Spleen (tissue), 11 donors: ENCODE results near the gene TMEM132D. TPM values are rescaled to one million over a fixed set of nuclear protein-coding genes. Genes with fewer than 3 reads are reported as not detected.

ENCODE experiments used
- DNase-seq: peaks from one replicate; pipeline ENCODE4 v3.0.0-alpha.2; 2020
- H3K27ac ChIP-seq, 8 donors: fragments of 200-600 bp; sonication (generic) in 7 of 8; 1 replicate in 4 of 8; 2 replicates in 4 of 8; pipeline versions ENCODE4 v1.5.0 to v1.8.0; 2016 to 2021; ENCODE audit warnings: inconsistent platforms in 4 of 8, mild to moderate bottlenecking in 4 of 8, moderate library complexity in 1 of 8
- H3K27me3 ChIP-seq, 7 donors: fragments of 200-600 bp; sonication (generic) in 6 of 7; replicated peaks in 1 of 7; 1 replicate in 4 of 7; 2 replicates in 3 of 7; pipeline versions ENCODE4 v1.5.0 to v1.8.0; 2016 to 2021; ENCODE audit warnings: inconsistent platforms in 3 of 7, mild to moderate bottlenecking in 1 of 7
- H3K36me3 ChIP-seq, 6 donors: fragments of 200-600 bp; sonication (generic) in 5 of 6; 1 replicate in 4 of 6; 2 replicates in 2 of 6; pipeline versions ENCODE4 v1.5.0 to v1.8.0; 2016 to 2021; ENCODE audit warnings: inconsistent platforms in 2 of 6
- H3K4me1 ChIP-seq, 6 donors: fragments of 200-600 bp; sonication (generic) in 5 of 6; 1 replicate in 3 of 6; 2 replicates in 3 of 6; pipeline versions ENCODE4 v1.5.0 to v1.8.0; 2016 to 2021; ENCODE audit warnings: inconsistent platforms in 3 of 6
- H3K4me3 ChIP-seq, 8 donors: fragments of 200-600 bp; sonication (generic) in 7 of 8; 1 replicate in 4 of 8; 2 replicates in 4 of 8; pipeline versions ENCODE4 v1.5.0 to v1.8.0; 2016 to 2021; ENCODE audit warnings: inconsistent platforms in 4 of 8, mild to moderate bottlenecking in 4 of 8, moderate library complexity in 2 of 8
- H3K9me3 ChIP-seq, 8 donors: fragments of 200-600 bp; sonication (generic) in 7 of 8; 1 replicate in 4 of 8; 2 replicates in 4 of 8; pipeline versions ENCODE4 v1.5.0 to v1.8.0; 2016 to 2021; ENCODE audit warnings: inconsistent platforms in 4 of 8
- POLR2A ChIP-seq, 3 donors: fragments of 450-650 bp; IDR thresholded peaks; one replicate each; pipeline ENCODE4 v1.5.1; 2017; ENCODE audit warnings: antibody characterized with exemption in 3 of 3, mild to moderate bottlenecking in 1 of 3
- POLR2AphosphoS5 ChIP-seq, 3 donors: sonication (generic); formaldehyde crosslinking; IDR thresholded peaks; one replicate each; pipeline ENCODE4 v1.5.1; 2017; ENCODE audit warnings: antibody characterized with exemption in 3 of 3
- WGBS, 5 donors: extraction: QIAGEN DNeasy Blood & Tissue Kit in 3 of 5; methylation state at CpG; one replicate each; pipeline versions ENCODE4 v1.1.5 to v1.1.7; 2013 to 2018; 5-methylcytosine and 5-hydroxymethylcytosine counted together
- intact Hi-C: fragments of 100-400 bp; cut with DNase I; formaldehyde crosslinking; loops from one replicate; pipeline ENCODE4 v1.15.0; 2023; ENCODE audit warnings: low total_unique reads
- polyA plus RNA-seq, 3 donors: library from polyadenylated mRNA; stranded (reverse); fragments of 200-250 nt; gene quantifications; one replicate each; pipeline ENCODE4 v1.2.1, GENCODE V29; 2013
- total RNA-seq, 7 donors: library from RNA; depleted of rRNA in 3 of 7; stranded (reverse); fragments of >200 nt in 3 of 7; fragmentation: NEBNext Ultra II Directional in 4 of 7; extraction: Animal tissue kit (Norgen Biotek cat#: 25700) in 4 of 7; gene quantifications; one replicate each; pipeline versions ENCODE4 v1.1.0 to v1.2.1, GENCODE V29; 2016 to 2021
- TF ChIP-seq, protein P1 (sequence below), 11 experiments: fragments of 200-600 bp in 7 of 11; fragments of 450-650 bp in 4 of 11; sonication (generic) in 4 of 11; IDR thresholded peaks in 8 of 11; conservative IDR thresholded peaks in 3 of 11; 1 replicate in 7 of 11; 2 replicates in 4 of 11; pipeline versions ENCODE4 v1.4.0 to v1.8.0; 2016 to 2021; ENCODE audit warnings: antibody characterized with exemption in 11 of 11, inconsistent platforms in 4 of 11, mild to moderate bottlenecking in 1 of 11
- donor health status: healthy with polysubstance abuse.
- donor health status: DM: no; HTN: no; CAD: no; lungs with moderate emphysema.
- donor health status: DM: no; HTN: no; CAD: no.
- donor health status: Bipolar disorder and iron deficiency.
- donor health status: healthy.
- donor health status: DM: no; HTN: no; CAD: no.
- donor health status: DM: yes; HTN: yes; CAD: no.

Gene TMEM132D
- total and polyA plus RNA-seq, 10 donors, result 0.03 TPM; not detected in 9

DNA sequence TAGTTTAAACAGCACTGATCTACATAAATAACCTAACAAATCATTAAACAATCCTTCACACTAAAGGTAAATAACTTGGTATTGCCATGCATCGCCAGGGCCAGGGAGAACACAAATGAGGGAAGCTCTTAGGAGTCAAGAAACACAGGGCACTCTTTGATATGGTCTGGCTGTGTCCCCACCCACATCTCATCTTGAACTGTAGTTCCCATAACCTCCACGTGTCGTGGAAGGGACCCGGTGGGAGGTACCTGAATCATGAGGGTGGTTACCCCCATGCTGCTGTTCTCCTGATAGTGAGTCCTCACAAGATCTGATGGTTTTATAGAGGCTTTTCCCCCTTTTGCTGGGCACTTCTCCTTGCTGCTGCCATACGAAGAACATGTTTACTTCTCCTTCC, 17.3 kb downstream of the TMEM132D start:
- no peak for DNase-seq
- Histone ChIP-seq H3K4me1 (no peaks in the 10 kb centered on the region), H3K27ac (no peak overlapping the region), H3K4me3 (no peak overlapping the region), H3K27me3 (no peaks in the 10 kb centered on the region), H3K9me3 (no peaks in the 10 kb centered on the region), H3K36me3 (no peaks in the 10 kb centered on the region)
- intact Hi-C loops, result no loop called here
- WGBS, 5 donors, result 59 to 74% (median 66%) methylated on average over 5 of the region's 5 CpGs
- TF ChIP-seq, protein P1, sequence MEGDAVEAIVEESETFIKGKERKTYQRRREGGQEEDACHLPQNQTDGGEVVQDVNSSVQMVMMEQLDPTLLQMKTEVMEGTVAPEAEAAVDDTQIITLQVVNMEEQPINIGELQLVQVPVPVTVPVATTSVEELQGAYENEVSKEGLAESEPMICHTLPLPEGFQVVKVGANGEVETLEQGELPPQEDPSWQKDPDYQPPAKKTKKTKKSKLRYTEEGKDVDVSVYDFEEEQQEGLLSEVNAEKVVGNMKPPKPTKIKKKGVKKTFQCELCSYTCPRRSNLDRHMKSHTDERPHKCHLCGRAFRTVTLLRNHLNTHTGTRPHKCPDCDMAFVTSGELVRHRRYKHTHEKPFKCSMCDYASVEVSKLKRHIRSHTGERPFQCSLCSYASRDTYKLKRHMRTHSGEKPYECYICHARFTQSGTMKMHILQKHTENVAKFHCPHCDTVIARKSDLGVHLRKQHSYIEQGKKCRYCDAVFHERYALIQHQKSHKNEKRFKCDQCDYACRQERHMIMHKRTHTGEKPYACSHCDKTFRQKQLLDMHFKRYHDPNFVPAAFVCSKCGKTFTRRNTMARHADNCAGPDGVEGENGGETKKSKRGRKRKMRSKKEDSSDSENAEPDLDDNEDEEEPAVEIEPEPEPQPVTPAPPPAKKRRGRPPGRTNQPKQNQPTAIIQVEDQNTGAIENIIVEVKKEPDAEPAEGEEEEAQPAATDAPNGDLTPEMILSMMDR (IDR thresholded peaks at IDR 0.05 in 8 of 11, conservative IDR thresholded peaks at IDR 0.05 in 3 of 11), result no peak
- TF ChIP-seq POLR2AphosphoS5 (IDR thresholded peaks at IDR 0.05) (no peak), POLR2A (IDR thresholded peaks at IDR 0.05) (no peak)

DNA sequence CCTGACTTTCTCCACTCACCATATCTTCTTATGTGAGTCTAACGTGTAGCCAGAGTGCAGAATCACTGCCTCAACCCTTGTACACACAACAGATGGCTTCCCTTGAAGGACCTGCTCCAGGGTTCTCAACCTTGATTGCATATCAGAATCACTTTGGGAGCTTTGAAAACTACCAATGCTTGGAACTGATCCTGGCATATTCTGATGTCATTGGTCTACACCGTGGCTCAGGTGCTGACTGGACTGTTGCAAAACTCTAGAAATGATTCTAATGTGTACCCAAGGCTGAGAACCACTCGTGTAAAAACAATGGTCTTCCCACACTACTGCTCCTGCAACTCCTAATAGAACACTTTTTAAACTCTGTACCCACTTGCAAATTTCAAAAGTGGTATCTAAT, 18.5 kb downstream of the TMEM132D start:
- Histone ChIP-seq H3K4me3 (no peak overlapping the region), H3K9me3 (no peaks in the 10 kb centered on the region), H3K27ac (no peak overlapping the region), H3K27me3 (no peaks in the 10 kb centered on the region), H3K36me3 (no peaks in the 10 kb centered on the region), H3K4me1 (no peaks in the 10 kb centered on the region)
- DNase-seq, result no peak
- WGBS, 5 donors, result 21 to 40% (median 36%) methylated on average over 3 of the region's 3 CpGs
- intact Hi-C loops, result no loop called here
- TF ChIP-seq POLR2AphosphoS5 (IDR thresholded peaks at IDR 0.05) (no peak), POLR2A (IDR thresholded peaks at IDR 0.05) (no peak)
- TF ChIP-seq, protein P1 (IDR thresholded peaks at IDR 0.05 in 8 of 11, conservative IDR thresholded peaks at IDR 0.05 in 3 of 11), result no peak

DNA sequence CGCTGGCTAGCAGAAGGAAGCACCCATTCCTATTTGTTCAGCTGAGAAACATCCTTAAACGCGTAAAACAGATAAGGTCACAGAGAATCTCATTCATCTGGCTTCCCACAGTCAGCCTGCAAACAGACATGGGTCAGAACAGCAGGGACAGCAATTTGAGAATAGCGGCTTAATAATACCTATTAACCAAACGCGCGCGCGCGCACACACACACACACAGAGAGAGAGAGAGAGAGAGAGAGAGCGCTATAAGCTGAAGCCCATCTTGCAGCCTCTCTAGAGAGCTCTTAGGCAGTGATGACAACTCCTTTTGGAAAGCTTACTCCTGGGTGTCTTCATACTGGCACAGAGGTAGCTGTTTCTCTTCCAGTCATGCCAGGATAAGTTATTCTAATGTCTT, 26.4 kb downstream of the TMEM132D start:
- TF ChIP-seq POLR2A (IDR thresholded peaks at IDR 0.05) (no peak), POLR2AphosphoS5 (IDR thresholded peaks at IDR 0.05) (no peak)
- TF ChIP-seq, protein P1 (IDR thresholded peaks at IDR 0.05 in 8 of 11, conservative IDR thresholded peaks at IDR 0.05 in 3 of 11), result no peak
- Histone ChIP-seq H3K4me1 (no peaks in the 10 kb centered on the region), H3K4me3 (no peak overlapping the region), H3K9me3 (peaks cover 0 to 10% (median 0%) of the 10 kb centered on the region in 8 donors), H3K36me3 (no peaks in the 10 kb centered on the region), H3K27ac (no peak overlapping the region), H3K27me3 (peaks cover 0 to 5% (median 0%) of the 10 kb centered on the region in 7 donors)
- DNase-seq, result no peak
- intact Hi-C loops, result no loop called here
- WGBS, 5 donors, result 91 to 96% (median 94%) methylated on average over 11 of the region's 11 CpGs

DNA sequence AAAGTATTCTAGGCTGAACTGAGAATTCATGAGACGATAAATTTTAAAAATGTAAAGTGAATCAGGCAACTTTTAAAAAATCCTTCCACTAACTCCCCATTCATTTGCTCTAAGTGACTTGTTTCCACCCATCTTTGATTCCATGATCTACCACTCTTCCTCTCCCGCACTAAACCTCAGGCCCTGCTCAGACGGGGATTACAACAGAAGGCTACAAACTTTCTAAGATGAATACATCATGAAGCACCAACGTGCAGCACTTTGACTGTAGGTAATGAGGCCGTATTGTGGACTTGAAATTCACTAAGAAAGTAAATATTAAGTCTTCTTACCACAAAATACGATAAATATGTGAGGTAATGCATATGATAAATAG, 30.0 kb downstream of the TMEM132D start:
- DNase-seq, result no peak
- H3K27ac ChIP-seq, result no peak overlapping the region
- peaks cover 0 to 10% (median 0%) of the 10 kb centered on the region in 8 donors for H3K9me3 ChIP-seq
- TF ChIP-seq POLR2AphosphoS5 (IDR thresholded peaks at IDR 0.05), result no peak
- TF ChIP-seq POLR2A (IDR thresholded peaks at IDR 0.05), result no peak
- TF ChIP-seq, protein P1 (IDR thresholded peaks at IDR 0.05 in 8 of 11, conservative IDR thresholded peaks at IDR 0.05 in 3 of 11), result no peak
- H3K4me3 ChIP-seq, result no peak overlapping the region
- no peaks in the 10 kb centered on the region for H3K36me3 ChIP-seq
- intact Hi-C loops, result no loop called here
- H3K4me1 ChIP-seq, result no peaks in the 10 kb centered on the region
- peaks cover 0 to 5% (median 0%) of the 10 kb centered on the region in 7 donors for H3K27me3 ChIP-seq
- 72 to 77% (median 73%) methylated on average over 6 of the region's 6 CpGs for WGBS, 5 donors
